GM10248 (cell line): ENCODE measurements around the gene HMCN2.

ENCODE experiments used
- CTCF ChIA-PET: fragments of 300-600 bp; sonication (Branson Sonifier 250); formaldehyde crosslinking; extraction: SDS; loops from one replicate; lab custom pipeline; 2021; ENCODE audit warnings: antibody characterized with exemption; lab: Yijun Ruan, JAX
- POLR2A ChIA-PET: fragments of 350-650 bp; sonication (Branson Sonifier 250); formaldehyde crosslinking; extraction: SDS; loops from one replicate; lab custom pipeline; 2020; ENCODE audit warnings: antibody characterized with exemption; lab: Yijun Ruan, JAX
- DNase-seq: peaks from one replicate; pipeline ENCODE4 v3.0.0; 2012; ENCODE audit errors: extremely low spot score
- CTCF ChIP-seq: IDR thresholded peaks from 2 replicates; pipeline ENCODE4 v1.5.1; 2012; ENCODE audit warnings: mild to moderate bottlenecking, low read depth; ENCODE audit errors: extremely low read depth, missing control alignments, control extremely low read depth

The HMCN2 gene

GRCh38 chr9:130286072-130286770 lies 20.7 kb downstream of the HMCN2 start:
- TF ChIP-seq CTCF = no peak
- CTCF ChIA-PET = no interaction called here
- DNase-seq = no peak
- POLR2A ChIA-PET = no interaction called here

GRCh38 chr9:130286781-130287428 lies 21.3 kb downstream of the HMCN2 start:
- POLR2A ChIA-PET = no interaction called here
- no peak for TF ChIP-seq CTCF
- CTCF ChIA-PET = interaction anchor here (0.6 kb wide), 1 partner anchor 19 kb away, joined by 3 read pairs; no protein-coding TSS in a partner anchor

GRCh38 chr9:130287736-130288135 lies 22.2 kb downstream of the HMCN2 start:
- CTCF ChIA-PET = interaction anchor here (0.6 kb wide), 1 partner anchor 20 kb away, joined by 3 read pairs; no protein-coding TSS in a partner anchor
- no peak for DNase-seq
- no peak for TF ChIP-seq CTCF
- POLR2A ChIA-PET = no interaction called here

More at GRCh38 chr9:130286781-130287428, 21.3 kb downstream of the HMCN2 start:
- no peak for DNase-seq

- TF ChIP-seq CTCF = no peak
- no peak for DNase-seq
- POLR2A ChIA-PET = interaction anchor here (0.5 kb wide), 1 partner anchor 418 kb away, joined by 3 read pairs; no protein-coding TSS in a partner anchor
- CTCF ChIA-PET = interaction anchor here (1.0 kb wide), 1 partner anchor 36 kb away, joined by 3 read pairs; no protein-coding TSS in a partner anchor
Measured at GRCh38 chr9:130288393-130288792, 22.8 kb downstream of the HMCN2 start.

GRCh38 chr9:130288926-130289690 lies 23.5 kb downstream of the HMCN2 start:
- ChIA-PET CTCF (interaction anchor here (1.0 kb wide), 1 partner anchor 37 kb away, joined by 3 read pairs; no protein-coding TSS in a partner anchor), POLR2A (no interaction called here)
- DNase-seq = no peak
- no peak for TF ChIP-seq CTCF

GRCh38 chr9:130289711-130290241 lies 24.2 kb downstream of the HMCN2 start:
- no peak for TF ChIP-seq CTCF
- CTCF ChIA-PET = no interaction called here
- no peak for DNase-seq
- POLR2A ChIA-PET = no interaction called here
